Measurements from ENCODE around the gene ADGRG6.

The ADGRG6 gene

DNA sequence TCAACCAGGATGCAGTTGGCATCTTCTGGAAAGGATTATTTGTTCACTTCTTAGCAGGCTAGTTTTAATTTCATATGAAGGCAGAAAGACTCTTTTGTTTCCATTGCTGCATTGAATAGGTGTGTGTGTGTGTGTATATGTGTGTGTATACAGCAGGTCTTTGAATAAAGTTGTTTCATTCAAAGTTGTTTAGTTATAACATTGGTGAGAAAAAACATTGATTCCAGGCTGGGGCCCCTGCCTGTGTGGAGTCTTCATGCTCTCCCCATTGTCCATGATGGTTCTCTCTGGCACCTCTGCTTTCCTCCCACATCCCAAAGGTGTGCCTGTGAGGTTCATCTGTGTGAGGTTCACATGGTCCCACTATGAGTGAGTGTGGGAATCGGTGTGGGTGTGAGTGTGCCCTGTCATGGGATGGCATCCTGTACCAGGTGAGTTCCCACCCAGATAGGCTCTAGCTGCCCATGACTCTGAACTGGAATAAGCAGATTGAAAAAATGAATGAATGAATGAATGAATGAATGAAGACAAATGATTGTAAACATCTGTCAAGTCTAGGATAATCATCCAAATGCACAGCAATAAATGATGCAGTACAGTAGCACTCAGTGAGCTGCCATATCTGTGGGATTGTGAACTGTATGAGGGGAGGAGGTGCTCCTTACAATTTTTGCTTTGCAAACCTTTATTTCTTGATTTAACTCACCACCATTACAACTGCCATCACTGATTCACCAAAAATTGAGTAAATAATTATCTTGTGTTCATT, 156.0 kb downstream of the ADGRG6 start:
- H3K4me3 ChIP-seq (ENCODE audit: low read length) = no peak overlapping the region
- peaks cover 5% of the 10 kb centered on the region for H3K9me3 ChIP-seq (ENCODE audit: control insufficient read depth, low read depth, low read length)
- no peaks in the 10 kb centered on the region for H3K27me3 ChIP-seq (ENCODE audit: control insufficient read depth, insufficient read depth, low read length)
- H3K36me3 ChIP-seq (ENCODE audit: control insufficient read depth, low read depth, low read length) = no peaks in the 10 kb centered on the region
- H3K4me1 ChIP-seq (ENCODE audit: control insufficient read depth, low read depth, low read length) = no peaks in the 10 kb centered on the region
- H3K9ac ChIP-seq (ENCODE audit: low read length) = no peak overlapping the region
- no peak overlapping the region for H3K27ac ChIP-seq (ENCODE audit: low read length)

DNA sequence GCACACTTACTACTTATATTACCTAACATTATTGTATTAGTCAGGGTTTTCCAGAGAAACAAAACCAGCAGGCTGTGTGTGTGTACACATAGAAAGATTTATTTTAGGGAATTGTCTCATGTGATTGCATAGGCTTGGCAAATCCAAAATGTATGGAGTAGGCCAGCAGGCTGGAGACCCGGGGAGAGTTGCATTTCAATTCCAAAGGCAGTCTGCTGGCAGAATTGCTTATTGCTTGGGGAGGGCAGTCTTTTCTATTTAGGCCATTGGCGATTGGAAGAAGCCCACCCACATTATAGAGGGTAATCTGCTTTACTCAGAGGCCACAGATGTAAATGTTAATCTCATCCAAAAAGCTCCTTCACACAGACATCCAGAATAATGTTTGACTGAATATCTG, 157.0 kb downstream of the ADGRG6 start:
- H3K4me1 ChIP-seq (ENCODE audit: control insufficient read depth, low read depth, low read length) = no peaks in the 10 kb centered on the region
- H3K4me3 ChIP-seq (ENCODE audit: low read length) = no peak overlapping the region
- no peak overlapping the region for H3K27ac ChIP-seq (ENCODE audit: low read length)
- peaks cover 6% of the 10 kb centered on the region for H3K9me3 ChIP-seq (ENCODE audit: control insufficient read depth, low read depth, low read length)
- H3K36me3 ChIP-seq (ENCODE audit: control insufficient read depth, low read depth, low read length) = no peaks in the 10 kb centered on the region
- no peaks in the 10 kb centered on the region for H3K27me3 ChIP-seq (ENCODE audit: control insufficient read depth, insufficient read depth, low read length)
- no peak overlapping the region for H3K9ac ChIP-seq (ENCODE audit: low read length)

DNA sequence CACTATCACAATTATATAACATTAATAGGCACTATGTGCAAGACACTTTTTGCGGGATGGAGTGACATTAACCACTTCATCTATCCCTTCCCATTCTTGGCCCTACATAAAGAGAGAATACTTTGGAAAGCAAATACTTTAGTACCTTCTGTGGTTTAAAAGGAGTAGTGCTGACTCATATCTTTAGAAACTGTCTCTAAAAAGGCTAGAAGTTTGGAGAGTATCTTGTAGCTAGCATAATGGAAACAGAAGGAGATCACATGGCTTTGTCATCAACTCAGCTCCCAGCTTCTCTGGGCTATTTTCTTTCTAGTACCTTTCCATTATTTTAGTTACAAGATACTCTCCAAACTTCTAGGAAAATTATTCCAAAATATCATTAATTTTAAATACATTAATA, 157.5 kb downstream of the ADGRG6 start:
- no peak overlapping the region for H3K9ac ChIP-seq (ENCODE audit: low read length)
- peaks cover 6% of the 10 kb centered on the region for H3K9me3 ChIP-seq (ENCODE audit: control insufficient read depth, low read depth, low read length)
- H3K36me3 ChIP-seq (ENCODE audit: control insufficient read depth, low read depth, low read length) = no peaks in the 10 kb centered on the region
- H3K4me1 ChIP-seq (ENCODE audit: control insufficient read depth, low read depth, low read length) = no peaks in the 10 kb centered on the region
- no peaks in the 10 kb centered on the region for H3K27me3 ChIP-seq (ENCODE audit: control insufficient read depth, insufficient read depth, low read length)
- no peak overlapping the region for H3K27ac ChIP-seq (ENCODE audit: low read length)
- H3K4me3 ChIP-seq (ENCODE audit: low read length) = no peak overlapping the region

DNA sequence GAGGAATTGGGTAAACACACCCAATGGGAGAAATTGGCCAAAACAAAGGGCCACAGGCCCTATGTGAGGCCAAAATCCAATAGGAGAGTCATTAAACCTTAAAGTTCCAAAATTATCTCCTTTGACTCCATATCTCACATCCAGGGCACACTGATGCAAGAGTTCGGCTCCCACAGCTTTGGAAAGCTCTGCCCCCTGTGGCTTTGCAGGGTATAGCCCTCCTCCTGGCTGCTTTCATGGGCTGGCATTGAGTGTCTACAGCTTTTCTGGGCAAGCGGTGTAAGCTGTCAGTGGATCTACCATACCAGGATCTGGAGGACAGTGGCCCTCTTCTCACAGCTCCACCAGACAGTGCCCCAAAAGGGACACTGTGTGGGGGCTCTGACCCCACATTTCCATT, 160.5 kb downstream of the ADGRG6 start:
- no peak overlapping the region for H3K9ac ChIP-seq (ENCODE audit: low read length)
- peaks cover 6% of the 10 kb centered on the region for H3K9me3 ChIP-seq (ENCODE audit: control insufficient read depth, low read depth, low read length)
- H3K27ac ChIP-seq (ENCODE audit: low read length) = no peak overlapping the region
- H3K27me3 ChIP-seq (ENCODE audit: control insufficient read depth, insufficient read depth, low read length) = no peaks in the 10 kb centered on the region
- H3K36me3 ChIP-seq (ENCODE audit: control insufficient read depth, low read depth, low read length) = no peaks in the 10 kb centered on the region
- no peaks in the 10 kb centered on the region for H3K4me1 ChIP-seq (ENCODE audit: control insufficient read depth, low read depth, low read length)
- H3K4me3 ChIP-seq (ENCODE audit: low read length) = no peak overlapping the region

DNA sequence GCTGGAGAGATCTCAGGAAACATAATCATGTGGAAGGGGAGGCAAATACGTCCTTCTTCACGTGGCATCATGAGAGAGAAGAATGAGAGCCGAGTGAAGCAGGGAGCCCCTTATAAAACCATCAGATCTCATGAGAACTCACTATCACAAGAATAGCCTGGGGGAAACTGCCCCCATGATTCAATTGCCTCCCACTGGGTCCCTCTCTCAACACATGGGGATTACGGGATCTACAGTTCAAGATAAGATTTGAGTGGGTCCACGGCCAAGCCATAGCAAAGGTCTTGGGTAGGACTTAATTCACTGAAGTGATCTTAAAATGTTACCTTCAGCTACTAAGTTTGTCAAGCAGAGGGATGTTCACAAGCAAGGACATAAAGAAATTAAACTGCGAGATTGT, 162.2 kb downstream of the ADGRG6 start:
- H3K27ac ChIP-seq (ENCODE audit: low read length) = no peak overlapping the region
- H3K9ac ChIP-seq (ENCODE audit: low read length) = no peak overlapping the region
- H3K27me3 ChIP-seq (ENCODE audit: control insufficient read depth, insufficient read depth, low read length) = no peaks in the 10 kb centered on the region
- no peaks in the 10 kb centered on the region for H3K4me1 ChIP-seq (ENCODE audit: control insufficient read depth, low read depth, low read length)
- no peak overlapping the region for H3K4me3 ChIP-seq (ENCODE audit: low read length)
- peaks cover 6% of the 10 kb centered on the region for H3K9me3 ChIP-seq (ENCODE audit: control insufficient read depth, low read depth, low read length)
- H3K36me3 ChIP-seq (ENCODE audit: control insufficient read depth, low read depth, low read length) = no peaks in the 10 kb centered on the region

DNA sequence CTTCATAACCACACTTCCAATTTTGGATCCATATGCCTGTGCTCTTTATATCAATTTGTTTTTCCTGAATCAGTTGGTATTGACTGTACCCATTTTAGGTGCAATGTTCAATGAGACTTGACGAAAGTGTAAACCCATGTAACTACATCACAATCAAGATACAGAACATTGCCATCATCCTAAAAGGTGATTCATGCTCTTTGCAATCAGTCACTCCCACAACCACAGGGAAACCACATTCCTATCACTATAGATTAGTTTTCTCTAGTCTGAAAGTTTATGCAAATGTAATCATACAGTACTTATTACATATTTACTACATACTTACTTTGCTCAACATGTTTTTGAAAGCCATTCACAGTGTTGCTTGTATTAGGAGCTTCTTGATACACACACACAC, 167.4 kb downstream of the ADGRG6 start:
- H3K27ac ChIP-seq (ENCODE audit: low read length) = no peak overlapping the region
- H3K36me3 ChIP-seq (ENCODE audit: control insufficient read depth, low read depth, low read length) = no peaks in the 10 kb centered on the region
- H3K4me1 ChIP-seq (ENCODE audit: control insufficient read depth, low read depth, low read length) = no peaks in the 10 kb centered on the region
- no peaks in the 10 kb centered on the region for H3K27me3 ChIP-seq (ENCODE audit: control insufficient read depth, insufficient read depth, low read length)
- H3K9me3 ChIP-seq (ENCODE audit: control insufficient read depth, low read depth, low read length) = no peaks in the 10 kb centered on the region
- H3K9ac ChIP-seq (ENCODE audit: low read length) = no peak overlapping the region
- H3K4me3 ChIP-seq (ENCODE audit: low read length) = no peak overlapping the region

DNA sequence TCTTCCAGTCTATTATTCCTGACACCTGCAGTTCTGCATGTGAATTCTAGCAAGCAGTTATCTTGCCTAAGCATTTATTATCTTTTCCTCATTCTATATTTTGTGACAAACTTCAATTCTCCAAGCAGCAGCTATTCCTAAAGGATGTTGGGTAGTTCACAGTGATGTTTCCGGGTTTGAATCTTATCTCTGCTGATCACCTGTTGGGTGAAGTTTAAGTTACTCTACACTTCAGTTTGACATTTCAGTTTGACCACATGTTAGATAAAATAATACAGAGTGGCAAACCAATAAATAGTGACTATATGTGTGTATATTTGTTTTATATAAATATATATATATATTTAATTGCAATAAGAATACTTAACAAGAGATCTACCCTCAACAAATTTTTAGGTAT, 168.6 kb downstream of the ADGRG6 start:
- Histone ChIP-seq H3K4me1 (ENCODE audit: control insufficient read depth, low read depth, low read length) (no peaks in the 10 kb centered on the region), H3K27me3 (ENCODE audit: control insufficient read depth, insufficient read depth, low read length) (no peaks in the 10 kb centered on the region), H3K27ac (ENCODE audit: low read length) (no peak overlapping the region), H3K9me3 (ENCODE audit: control insufficient read depth, low read depth, low read length) (no peaks in the 10 kb centered on the region), H3K9ac (ENCODE audit: low read length) (no peak overlapping the region), H3K36me3 (ENCODE audit: control insufficient read depth, low read depth, low read length) (no peaks in the 10 kb centered on the region), H3K4me3 (ENCODE audit: low read length) (no peak overlapping the region)

DNA sequence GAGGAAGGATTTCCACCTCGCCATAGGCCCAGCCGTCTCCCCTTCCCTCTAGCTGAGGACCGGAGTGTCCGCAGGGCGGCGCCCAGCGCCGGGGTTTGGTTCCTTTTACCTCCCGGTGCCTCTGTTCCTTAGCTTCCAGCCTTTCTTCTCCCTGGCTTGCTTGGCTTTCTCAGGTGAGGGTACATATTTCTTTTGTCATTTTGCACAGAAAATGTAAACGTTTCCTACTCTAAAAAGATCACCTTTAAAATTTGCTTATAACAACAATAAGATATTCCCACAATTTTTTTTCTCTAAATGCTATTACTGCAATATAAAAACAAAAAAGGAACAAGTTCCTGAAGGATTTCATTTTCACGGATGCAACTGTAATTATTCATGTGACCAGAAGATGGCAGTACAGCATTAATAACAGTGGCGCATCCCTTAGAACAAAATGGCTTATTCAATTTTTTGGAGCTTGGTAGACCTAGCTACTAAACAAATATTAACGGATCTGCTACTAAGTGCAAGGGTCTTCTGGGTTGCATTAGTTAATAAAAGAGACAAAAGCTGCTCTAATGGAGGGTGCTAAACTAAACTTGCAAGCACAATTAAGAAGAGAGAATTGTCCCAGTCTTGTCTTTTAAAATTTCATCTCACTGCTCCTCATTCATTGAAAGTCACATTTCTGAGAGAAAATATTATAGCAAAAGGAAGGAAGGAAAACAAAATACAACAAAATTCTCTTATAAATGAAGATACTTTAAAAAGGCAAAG, 172.9 kb downstream of the ADGRG6 start:
- no peak overlapping the region for H3K27ac ChIP-seq (ENCODE audit: low read length)
- H3K36me3 ChIP-seq (ENCODE audit: control insufficient read depth, low read depth, low read length) = no peaks in the 10 kb centered on the region
- no peaks in the 10 kb centered on the region for H3K27me3 ChIP-seq (ENCODE audit: control insufficient read depth, insufficient read depth, low read length)
- H3K9ac ChIP-seq (ENCODE audit: low read length) = no peak overlapping the region
- no peak overlapping the region for H3K4me3 ChIP-seq (ENCODE audit: low read length)
- no peaks in the 10 kb centered on the region for H3K9me3 ChIP-seq (ENCODE audit: control insufficient read depth, low read depth, low read length)
- no peaks in the 10 kb centered on the region for H3K4me1 ChIP-seq (ENCODE audit: control insufficient read depth, low read depth, low read length)

DNA sequence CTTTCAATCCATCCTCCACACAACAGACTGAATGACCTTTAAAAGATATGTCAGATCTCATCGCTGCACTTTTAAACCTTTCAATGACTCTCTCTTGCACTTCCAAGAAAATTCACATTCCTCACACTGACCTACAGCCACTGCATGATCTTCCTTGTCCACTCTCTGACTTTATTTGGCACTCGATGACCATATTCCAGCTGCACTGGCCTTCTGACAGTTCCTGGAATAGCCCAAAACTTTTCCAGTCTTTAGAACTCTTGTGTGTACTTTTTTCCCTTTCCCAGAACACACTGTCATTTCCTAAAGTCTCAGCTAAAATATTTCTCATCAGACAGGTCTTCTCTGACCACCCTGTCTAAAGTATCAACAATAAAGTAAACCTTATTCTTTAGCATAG, 174.6 kb downstream of the ADGRG6 start:
- H3K27ac ChIP-seq (ENCODE audit: low read length) = no peak overlapping the region
- H3K36me3 ChIP-seq (ENCODE audit: control insufficient read depth, low read depth, low read length) = no peaks in the 10 kb centered on the region
- H3K4me3 ChIP-seq (ENCODE audit: low read length) = no peak overlapping the region
- H3K9me3 ChIP-seq (ENCODE audit: control insufficient read depth, low read depth, low read length) = no peaks in the 10 kb centered on the region
- no peaks in the 10 kb centered on the region for H3K27me3 ChIP-seq (ENCODE audit: control insufficient read depth, insufficient read depth, low read length)
- H3K4me1 ChIP-seq (ENCODE audit: control insufficient read depth, low read depth, low read length) = no peaks in the 10 kb centered on the region
- H3K9ac ChIP-seq (ENCODE audit: low read length) = no peak overlapping the region

DNA sequence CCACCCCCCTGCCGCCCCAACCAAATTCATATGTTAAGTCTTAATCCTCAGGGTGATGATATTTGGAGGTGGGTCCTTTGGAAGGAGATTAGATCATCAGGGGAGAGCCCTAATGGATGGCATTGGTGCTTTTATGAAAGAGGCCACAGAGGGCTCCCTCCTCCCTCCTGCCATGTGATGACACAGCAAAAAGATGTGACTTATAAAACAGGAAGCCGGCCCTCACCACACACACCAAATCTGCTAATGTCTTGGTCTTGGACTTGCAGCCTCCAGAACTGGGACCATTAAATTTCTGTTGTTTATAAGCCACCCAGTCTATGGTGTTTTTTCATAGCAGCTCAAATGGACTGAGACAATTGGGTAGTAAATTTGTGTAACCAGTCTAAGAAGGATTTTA, 176.3 kb downstream of the ADGRG6 start:
- H3K9me3 ChIP-seq (ENCODE audit: control insufficient read depth, low read depth, low read length) = no peaks in the 10 kb centered on the region
- no peaks in the 10 kb centered on the region for H3K27me3 ChIP-seq (ENCODE audit: control insufficient read depth, insufficient read depth, low read length)
- no peak overlapping the region for H3K4me3 ChIP-seq (ENCODE audit: low read length)
- no peaks in the 10 kb centered on the region for H3K36me3 ChIP-seq (ENCODE audit: control insufficient read depth, low read depth, low read length)
- H3K4me1 ChIP-seq (ENCODE audit: control insufficient read depth, low read depth, low read length) = no peaks in the 10 kb centered on the region
- no peak overlapping the region for H3K27ac ChIP-seq (ENCODE audit: low read length)
- H3K9ac ChIP-seq (ENCODE audit: low read length) = no peak overlapping the region

DNA sequence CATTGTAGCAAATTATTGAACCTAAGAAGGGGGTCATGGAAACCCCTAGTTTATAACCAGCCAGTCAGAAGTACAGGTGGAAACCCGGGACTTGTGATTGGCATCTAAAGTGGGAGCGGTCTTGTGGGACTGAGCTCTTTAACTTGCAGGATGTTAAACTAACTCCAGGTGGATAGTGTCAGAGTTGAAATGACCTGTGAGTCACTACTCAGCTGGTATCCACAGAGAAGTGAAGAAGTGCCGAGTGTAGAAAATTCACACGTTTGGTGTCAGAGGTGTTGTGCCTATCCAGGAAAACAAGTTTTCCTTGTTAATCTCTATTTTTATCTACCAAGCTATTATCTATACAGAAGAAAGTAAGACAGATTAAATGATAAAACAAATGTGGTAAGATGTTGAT, 179.7 kb downstream of the ADGRG6 start:
- no peaks in the 10 kb centered on the region for H3K9me3 ChIP-seq (ENCODE audit: control insufficient read depth, low read depth, low read length)
- no peaks in the 10 kb centered on the region for H3K27me3 ChIP-seq (ENCODE audit: control insufficient read depth, insufficient read depth, low read length)
- no peak overlapping the region for H3K4me3 ChIP-seq (ENCODE audit: low read length)
- H3K36me3 ChIP-seq (ENCODE audit: control insufficient read depth, low read depth, low read length) = no peaks in the 10 kb centered on the region
- H3K27ac ChIP-seq (ENCODE audit: low read length) = no peak overlapping the region
- no peaks in the 10 kb centered on the region for H3K4me1 ChIP-seq (ENCODE audit: control insufficient read depth, low read depth, low read length)
- H3K9ac ChIP-seq (ENCODE audit: low read length) = no peak overlapping the region

DNA sequence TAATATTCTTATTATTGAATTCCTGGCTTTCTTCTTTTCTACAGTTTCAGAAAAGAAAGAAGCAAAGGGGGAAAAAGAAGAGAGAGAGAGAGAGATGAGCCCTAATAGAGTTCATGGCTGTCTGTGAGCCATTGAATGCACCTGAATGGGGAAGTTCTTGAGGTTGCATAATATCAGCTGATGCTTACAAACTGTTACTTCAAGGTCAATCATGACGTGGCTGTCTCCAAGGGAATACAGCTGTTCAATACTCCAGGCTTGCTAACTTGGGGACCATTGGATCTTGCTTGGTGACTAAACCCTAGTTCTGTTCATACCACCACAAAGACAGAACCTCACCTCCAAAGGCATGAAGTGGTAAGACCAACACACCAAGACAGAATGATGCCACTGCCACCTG, 180.4 kb downstream of the ADGRG6 start:
- Histone ChIP-seq H3K9me3 (ENCODE audit: control insufficient read depth, low read depth, low read length) (no peaks in the 10 kb centered on the region), H3K27me3 (ENCODE audit: control insufficient read depth, insufficient read depth, low read length) (no peaks in the 10 kb centered on the region), H3K4me1 (ENCODE audit: control insufficient read depth, low read depth, low read length) (no peaks in the 10 kb centered on the region), H3K27ac (ENCODE audit: low read length) (no peak overlapping the region), H3K4me3 (ENCODE audit: low read length) (no peak overlapping the region), H3K36me3 (ENCODE audit: control insufficient read depth, low read depth, low read length) (no peaks in the 10 kb centered on the region), H3K9ac (ENCODE audit: low read length) (no peak overlapping the region)

All from iPS-18a (cell line).